AG09309 (cell line): Measurements from ENCODE around the gene GRIN1.
A peak's percentile ranks its signal among the peaks of the same experiment; 100 is the strongest.

Experiments
- DNase-seq: peaks from one replicate; pipeline ENCODE4 v3.0.0-alpha.2; 2010; ENCODE audit warnings: low read depth
- H3K4me3 ChIP-seq: 2 replicates; pipeline ENCODE4 v1.5.1; 2011; ENCODE audit warnings: mild to moderate bottlenecking, low read depth, low read length, moderate library complexity; ENCODE audit not compliant: control insufficient read depth
- TF ChIP-seq, protein P1 (sequence below): IDR thresholded peaks from 2 replicates; pipeline ENCODE4 v1.5.1; 2011; ENCODE audit warnings: mild to moderate bottlenecking, low read depth, low read length, inconsistent platforms; ENCODE audit not compliant: insufficient read depth, control insufficient read depth; ENCODE audit errors: missing control alignments

GRIN1 gene

DNA sequence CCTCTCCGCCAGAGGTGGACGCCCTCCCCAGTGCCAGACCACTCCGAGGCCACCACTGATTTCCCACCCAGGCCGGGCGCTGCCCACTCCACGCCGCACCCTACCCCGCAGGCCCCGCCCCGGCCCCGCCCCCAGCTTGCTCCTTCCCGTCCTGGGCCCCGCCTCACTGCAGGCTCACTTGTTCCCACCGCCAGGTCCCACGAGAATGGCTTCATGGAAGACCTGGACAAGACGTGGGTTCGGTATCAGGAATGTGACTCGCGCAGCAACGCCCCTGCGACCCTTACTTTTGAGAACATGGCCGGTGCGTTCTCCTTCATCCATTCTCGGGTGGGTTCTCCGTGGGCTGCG is 24.4 kb downstream of the GRIN1 start:
- peak overlapping the region; percentile 9 for H3K4me3 ChIP-seq
- no peak for DNase-seq
- TF ChIP-seq, protein P1, sequence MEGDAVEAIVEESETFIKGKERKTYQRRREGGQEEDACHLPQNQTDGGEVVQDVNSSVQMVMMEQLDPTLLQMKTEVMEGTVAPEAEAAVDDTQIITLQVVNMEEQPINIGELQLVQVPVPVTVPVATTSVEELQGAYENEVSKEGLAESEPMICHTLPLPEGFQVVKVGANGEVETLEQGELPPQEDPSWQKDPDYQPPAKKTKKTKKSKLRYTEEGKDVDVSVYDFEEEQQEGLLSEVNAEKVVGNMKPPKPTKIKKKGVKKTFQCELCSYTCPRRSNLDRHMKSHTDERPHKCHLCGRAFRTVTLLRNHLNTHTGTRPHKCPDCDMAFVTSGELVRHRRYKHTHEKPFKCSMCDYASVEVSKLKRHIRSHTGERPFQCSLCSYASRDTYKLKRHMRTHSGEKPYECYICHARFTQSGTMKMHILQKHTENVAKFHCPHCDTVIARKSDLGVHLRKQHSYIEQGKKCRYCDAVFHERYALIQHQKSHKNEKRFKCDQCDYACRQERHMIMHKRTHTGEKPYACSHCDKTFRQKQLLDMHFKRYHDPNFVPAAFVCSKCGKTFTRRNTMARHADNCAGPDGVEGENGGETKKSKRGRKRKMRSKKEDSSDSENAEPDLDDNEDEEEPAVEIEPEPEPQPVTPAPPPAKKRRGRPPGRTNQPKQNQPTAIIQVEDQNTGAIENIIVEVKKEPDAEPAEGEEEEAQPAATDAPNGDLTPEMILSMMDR: no peak

DNA sequence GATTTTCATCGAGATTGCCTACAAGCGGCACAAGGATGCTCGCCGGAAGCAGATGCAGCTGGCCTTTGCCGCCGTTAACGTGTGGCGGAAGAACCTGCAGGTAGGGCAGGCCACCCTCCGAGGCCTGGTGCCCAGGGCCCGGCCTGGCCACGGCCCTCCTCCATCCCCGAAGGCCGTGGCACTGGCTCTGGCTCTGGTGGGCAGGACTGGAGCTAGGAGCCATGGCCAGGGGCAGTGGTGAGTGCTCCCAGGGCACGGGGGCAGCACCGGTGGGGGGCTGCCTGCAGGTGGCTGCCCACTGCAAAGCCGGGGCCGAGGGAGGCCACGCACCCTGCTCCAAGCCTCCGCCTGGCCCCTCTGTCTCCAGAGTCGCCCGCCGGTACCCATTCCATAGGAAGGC is 24.9 kb downstream of the GRIN1 start:
- no peak for DNase-seq
- H3K4me3 ChIP-seq: no peak overlapping the region
- TF ChIP-seq, protein P1: no peak

DNA sequence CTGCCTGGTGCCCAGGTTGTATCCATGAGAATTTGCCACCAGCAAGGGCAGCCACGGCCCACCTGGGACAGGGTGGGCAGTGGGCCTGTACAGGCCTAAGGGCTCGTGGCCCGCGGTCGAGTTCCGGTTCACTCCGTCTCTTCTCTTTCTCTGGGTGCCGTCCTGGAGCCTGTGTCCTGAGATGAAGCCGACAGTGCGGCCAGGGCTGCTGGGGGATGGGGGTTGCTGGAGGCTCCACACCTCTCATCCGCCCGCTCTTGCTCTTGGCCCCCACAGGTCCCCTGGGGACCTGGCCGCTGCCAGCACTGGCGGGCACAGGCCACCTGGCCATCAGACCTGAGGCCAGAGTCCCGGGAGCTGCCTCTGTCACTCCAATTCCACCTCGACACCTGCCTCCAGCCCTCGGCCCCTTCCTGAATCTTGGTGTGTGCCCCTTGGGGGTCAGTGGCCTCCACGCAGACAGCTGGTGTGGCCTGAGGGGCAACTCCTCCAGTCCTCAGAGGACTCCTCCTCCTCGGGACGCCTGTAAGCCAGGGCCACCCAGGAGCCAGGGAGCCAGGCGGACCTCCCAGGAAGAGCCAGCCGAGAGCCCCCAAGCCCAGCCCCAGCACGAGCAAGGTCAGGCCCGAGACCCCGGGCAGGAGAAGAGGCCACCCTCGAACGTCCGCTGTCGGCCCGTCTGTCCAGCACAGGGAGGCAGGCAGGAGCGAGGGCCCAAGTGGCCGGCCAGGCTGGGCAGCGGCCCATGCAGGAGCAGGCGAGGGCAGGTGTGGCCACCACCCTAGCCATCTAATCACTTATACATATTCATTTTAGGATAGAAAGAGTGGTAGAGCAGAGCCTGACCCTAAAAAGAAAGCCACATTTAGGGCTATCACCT is 25.7 kb downstream of the GRIN1 start:
- no peak overlapping the region for H3K4me3 ChIP-seq
- no peak for DNase-seq
- TF ChIP-seq, protein P1: no peak

DNA sequence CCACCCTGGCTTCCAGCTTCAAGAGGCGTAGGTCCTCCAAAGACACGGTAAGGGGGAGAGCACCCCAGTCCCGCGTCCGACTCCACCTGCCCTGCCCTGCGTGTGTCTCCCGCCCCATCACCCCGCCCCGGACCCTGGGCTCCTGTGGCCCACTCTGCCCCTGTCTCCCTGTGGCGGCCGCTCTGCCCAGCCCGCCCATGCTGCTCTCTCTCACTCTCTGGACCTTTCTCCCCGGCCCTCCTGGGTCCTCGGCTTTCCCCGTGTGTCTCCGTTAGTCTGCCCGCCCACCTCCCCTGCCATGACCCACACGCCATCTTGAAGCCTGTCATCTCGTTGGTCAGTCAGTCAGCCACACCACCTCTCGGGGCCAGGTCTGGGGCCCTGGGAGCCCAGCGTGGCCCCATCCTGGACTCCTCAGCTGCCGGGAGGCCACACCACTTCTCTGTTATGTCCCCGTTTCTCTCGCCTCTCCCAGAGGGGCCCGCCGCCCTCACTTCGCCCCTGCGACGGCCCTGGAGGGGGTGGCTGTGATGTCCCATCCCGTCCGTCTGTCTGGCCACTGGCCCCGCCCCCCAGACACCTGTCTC is 26.4 kb downstream of the GRIN1 start:
- TF ChIP-seq, protein P1: no peak
- H3K4me3 ChIP-seq: no peak overlapping the region
- DNase-seq: no peak

DNA sequence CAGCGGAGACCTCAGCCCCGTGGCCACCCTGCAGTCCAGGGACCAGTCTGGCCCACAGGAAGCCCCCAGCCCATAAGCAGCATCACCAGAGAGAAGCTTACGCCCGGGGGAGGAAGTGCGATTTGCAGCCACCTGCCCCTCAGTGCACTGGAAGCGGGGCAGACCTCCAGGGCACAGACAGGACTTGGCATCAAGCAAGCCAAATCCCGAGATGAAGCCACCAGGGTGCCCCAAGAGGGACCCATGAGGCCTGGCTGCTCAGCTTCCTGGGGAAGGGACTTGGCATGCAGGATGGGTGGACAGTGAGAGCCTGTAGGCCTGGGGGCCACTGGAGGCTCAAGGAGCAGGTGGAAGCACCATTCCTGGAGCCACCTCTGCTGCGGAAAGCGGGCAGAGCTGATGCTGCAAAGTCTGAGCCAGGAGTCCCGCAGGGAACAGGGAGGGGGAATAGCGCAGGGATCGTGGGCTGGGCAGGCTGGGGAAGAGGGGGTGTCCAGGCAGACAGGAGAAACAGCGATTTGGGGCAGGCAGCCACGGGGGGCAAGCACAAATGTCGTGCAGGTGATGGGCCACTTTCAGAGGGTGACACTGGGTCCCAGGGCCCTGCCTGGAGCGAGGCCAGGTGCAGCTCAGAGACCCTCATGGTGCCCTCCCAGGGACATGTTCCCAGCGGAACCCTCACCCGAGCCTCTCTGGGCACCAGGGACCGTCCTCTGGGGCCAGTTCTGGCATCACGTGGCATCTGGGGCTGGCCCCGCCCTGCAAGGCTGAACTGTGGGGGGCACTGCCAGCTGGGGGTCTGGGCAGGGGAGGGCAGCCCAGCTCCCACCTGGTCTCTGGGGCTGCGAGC is 27.7 kb downstream of the GRIN1 start:
- no peak for DNase-seq
- no peak overlapping the region for H3K4me3 ChIP-seq
- TF ChIP-seq, protein P1: no peak

DNA sequence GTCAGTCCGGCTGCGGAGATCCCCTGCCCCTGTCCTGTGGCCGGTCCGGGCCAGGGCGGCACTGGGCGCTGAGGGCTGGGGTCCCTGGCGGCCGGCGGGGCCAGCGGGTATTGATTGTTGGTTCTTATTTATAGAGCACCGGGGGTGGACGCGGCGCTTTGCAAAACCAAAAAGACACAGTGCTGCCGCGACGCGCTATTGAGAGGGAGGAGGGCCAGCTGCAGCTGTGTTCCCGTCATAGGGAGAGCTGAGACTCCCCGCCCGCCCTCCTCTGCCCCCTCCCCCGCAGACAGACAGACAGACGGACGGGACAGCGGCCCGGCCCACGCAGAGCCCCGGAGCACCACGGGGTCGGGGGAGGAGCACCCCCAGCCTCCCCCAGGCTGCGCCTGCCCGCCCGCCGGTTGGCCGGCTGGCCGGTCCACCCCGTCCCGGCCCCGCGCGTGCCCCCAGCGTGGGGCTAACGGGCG is 28.4 kb downstream of the GRIN1 start:
- no peak for DNase-seq
- TF ChIP-seq, protein P1: no peak
- no peak overlapping the region for H3K4me3 ChIP-seq
